ENCODE measurements around the gene TDRKH.

Gene TDRKH

DNA sequence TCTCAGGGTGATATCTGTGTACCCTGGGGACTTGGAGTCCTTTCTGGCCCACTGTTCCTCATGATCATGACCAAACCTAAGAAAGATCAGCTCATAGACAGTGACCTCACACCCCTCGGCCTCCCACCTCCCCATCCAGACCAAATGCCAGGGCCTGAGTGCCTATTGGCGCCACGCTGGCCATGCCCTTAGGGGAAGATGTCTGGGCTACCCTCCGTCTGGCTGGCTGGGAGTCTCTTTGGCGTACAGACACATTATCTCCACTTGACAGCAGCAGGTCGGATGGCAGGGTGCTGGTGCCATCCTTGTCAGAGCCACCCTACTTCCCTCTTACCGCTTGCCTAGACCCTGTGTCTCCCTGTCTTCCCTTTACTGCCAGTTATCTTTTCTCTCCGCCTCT is 32.9 kb upstream of the TDRKH start:
- no peak for DNase-seq (ENCODE audit: low spot score)

DNA sequence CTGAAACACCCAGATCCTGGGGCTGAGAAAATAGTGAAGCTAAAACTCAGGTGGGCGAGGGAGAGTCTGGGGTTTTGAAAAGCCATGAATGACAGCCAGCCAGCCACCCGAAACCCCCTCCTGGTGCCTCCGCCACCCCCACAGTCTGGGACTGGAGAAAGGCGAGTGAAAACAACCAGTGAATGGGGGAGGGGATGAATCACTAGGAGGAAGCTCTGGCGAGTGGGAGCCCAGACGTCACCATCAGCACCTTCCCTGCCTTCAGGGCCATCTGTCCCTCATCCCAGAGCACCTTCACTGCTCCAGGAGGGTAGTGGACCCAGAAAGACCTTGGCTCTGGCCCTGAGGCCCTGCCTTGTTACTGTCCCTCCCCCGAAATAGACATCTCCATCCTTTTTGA is 32.1 kb upstream of the TDRKH start:
- no peak for DNase-seq (ENCODE audit: low spot score)

DNA sequence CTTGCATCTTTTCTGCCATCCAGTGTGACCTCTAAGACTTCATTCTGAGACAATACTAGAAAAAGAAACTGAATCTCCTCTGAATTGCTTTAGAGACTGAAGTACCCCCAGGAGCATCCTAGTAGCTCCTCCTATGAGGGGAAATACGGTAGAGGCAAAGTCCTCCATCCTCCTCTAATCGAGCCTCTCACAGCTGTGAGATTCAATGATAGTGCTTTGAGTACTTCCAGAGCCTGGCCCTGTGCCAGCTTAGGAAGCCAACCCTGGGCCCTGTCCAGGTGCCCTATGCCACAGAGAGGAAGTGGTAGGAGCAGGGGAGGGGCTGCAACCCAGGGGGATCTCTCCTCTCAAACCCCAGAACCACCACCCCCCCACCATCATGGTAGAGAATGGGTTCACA is 30.6 kb upstream of the TDRKH start:
- no peak for DNase-seq (ENCODE audit: low spot score)

DNA sequence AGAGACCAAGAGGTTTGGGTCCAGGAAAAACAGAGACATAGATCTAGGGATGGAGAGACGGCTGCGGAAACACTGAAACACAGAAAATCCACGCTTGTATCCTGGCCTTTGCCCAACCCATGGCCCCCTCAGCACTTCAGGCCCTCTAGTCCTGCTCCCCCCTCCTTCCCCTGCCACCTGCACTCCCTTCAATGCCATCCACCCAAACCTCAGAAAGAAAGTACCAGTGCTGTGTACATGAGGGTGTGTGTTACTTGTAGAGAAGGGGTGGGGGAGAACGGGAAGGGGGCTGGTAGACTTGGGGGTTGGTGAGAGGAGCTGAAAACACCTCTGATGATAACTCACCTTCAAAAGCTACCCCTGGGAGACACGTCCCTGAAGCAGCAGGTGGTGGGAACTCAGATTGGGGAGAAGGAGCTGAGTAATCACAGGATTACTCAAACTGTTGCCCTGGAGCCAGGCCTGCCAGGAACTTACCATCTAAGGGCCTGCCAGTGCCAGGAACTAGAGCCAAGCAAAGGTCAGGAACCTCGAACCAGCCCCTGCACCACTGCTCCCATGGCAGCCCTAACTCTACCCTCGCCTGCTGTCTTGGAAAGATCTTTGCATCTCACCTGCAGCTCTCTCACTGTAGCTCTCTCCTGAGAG is 29.8 kb upstream of the TDRKH start:
- DNase-seq (ENCODE audit: low spot score) = no peak

DNA sequence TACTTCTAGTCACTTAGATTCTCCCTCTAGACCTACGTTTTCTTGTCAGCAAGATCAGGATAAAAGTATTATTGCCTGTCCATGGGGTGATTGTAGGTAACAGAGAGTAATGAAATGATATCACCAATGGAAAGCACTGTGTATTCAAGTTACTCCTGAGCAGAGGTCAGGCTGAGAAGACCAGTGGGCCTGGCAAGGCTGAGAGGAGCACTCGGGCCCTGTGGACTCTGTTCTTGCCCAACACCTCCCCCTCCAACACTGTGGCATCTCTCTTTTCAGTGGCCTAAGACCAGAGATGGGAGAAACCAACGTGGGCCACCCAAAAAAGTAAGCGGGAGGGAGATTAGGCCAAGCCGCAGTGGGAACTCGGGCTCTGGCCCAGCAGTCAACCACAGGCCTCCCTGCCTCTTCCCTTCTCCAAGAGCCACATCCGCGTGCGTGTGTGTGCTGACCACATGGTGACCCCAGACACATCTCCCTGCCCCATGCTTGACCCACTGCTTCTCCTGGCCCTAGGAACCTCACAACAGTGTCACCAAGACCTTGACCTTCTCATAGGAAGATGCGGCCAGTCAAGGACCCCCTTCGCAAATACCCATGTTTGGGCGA is 29.0 kb upstream of the TDRKH start:
- no peak for DNase-seq (ENCODE audit: low spot score)

DNA sequence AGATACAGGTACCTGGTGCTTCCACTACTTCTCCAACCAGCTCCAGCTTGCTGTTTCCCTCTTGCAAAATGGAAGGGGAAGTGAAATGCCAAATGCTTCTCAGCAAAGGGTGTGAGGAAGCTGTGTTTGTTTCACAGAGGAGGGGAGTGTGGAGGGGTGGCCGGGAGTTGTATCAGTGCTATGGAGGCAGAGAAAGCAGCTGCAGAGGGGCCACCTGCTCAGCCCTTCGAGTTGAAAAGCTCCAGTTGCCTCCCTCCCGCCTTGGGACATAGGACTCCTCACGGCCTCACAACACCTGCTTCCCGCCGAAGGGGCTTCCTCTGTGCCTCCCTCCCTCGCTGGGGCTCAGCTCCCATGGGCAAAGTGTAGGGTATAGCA is 27.0 kb upstream of the TDRKH start:
- DNase-seq (ENCODE audit: low spot score) = no peak

DNA sequence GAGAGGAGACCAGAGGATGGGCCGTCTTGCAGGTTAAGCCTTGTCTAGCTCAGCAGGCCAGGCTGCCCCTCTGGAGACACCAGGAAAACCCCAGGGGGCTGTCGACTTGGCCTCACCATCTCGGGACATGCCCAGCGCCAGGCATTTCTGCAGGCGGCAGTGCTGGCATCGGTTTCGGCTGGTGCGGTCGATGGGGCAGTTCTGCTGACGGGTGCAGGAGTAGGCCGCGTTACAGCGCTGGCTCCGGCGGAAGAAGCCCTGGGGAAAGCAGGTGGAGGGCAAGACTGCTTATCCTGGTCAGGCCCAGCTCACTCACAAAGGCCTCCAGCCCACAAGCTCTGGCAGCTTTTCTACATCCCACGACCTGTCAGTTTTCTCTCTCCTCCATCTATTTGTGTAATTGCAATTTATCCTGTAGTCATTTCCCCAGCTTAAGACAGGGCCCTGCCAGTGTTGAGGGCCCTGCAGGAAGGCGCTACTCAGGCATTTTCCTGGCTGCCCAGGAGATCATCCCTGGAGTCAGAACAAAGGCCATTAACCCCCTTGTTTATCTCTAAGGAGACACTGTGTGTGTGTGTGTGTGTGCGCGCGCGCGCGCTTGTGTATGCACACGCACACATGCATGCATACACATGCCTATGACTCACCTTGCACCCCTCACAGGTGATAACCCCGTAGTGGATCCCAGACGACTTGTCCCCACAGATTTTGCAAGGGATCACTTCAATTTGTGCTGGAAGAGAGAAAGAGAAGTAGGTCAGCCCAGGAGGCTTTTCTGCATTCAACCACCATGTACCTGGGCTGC is 26.4 kb upstream of the TDRKH start:
- DNase-seq (ENCODE audit: low spot score) = no peak

DNA sequence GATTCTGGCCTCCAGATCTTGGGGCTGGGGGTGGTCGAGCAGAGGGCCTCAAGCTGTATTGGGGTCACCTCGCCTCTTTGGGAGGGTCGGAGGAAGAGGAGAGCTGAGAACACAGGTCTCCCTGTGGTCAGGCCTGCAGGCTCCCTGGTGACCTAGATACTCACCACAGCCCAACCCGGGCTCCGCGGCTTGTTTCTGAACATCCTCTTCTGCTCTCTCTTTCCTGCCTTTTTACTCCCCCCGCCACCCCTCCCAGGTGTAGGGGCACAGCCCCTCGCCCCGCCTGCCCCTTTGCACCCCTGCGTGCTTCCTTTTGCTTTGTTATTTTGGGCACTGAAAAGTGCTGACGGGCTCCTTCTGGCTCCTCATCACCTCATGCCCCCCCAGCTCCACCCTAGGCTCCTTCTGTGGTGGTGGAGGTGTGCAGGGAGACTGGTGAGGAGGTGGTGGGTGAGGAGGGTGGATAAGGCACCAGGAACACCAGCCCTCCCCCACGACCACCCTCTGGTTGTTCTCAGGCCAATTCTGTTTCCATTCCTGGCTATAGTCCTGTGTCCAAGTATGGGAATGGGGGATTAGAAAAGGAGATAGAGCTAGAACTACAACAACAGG is 25.5 kb upstream of the TDRKH start:
- DNase-seq (ENCODE audit: low spot score) = no peak

DNA sequence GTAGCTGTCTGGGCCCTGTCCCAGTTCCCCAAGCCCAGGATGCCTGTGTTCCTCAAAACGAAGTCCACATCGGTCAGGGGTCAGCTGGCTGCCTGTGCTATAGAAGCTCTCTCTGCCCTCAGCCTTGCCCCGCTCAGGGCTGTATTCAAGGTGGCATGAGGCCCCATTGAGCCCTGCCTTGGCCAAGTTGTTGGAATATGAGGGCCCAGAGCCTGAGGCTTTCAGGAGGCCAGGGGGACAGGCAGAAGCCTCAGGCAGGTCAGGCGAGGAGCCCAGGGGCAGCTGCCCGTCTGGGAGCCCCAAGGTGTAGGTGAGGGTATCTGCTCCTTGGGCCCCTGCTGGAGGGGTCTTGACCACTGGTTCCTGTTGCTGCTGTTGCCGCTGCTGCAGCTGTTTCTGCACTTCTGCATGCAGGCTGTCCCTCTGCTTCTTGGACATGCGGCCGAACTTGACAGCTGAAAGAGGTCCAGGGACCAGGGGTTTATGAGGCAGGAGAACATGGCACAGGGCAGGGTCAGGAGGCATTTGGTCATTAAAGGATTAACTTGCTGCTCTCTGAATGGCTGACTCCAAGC is 24.8 kb upstream of the TDRKH start:
- DNase-seq (ENCODE audit: low spot score) = no peak

DNA sequence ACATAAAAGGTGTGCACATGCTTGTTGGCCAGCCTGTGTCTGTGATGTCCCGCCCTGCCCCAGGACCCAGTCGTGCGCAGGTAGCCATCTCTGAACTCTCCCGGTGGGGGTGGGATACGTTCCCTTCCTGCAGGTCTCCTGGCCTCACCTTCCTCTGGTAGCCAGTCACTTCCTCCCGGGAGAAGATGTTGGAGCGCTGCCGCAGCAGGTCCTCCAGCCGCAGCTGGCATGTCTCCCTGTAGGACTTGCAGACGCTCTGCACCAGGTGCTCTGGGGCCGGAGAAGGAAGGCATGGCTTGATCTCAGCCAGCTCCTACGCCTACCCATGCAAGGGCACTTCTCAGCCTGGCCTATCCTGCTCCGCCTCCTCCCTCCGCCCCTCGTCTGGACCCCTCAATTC is 24.1 kb upstream of the TDRKH start:
- DNase-seq (ENCODE audit: low spot score) = no peak

DNA sequence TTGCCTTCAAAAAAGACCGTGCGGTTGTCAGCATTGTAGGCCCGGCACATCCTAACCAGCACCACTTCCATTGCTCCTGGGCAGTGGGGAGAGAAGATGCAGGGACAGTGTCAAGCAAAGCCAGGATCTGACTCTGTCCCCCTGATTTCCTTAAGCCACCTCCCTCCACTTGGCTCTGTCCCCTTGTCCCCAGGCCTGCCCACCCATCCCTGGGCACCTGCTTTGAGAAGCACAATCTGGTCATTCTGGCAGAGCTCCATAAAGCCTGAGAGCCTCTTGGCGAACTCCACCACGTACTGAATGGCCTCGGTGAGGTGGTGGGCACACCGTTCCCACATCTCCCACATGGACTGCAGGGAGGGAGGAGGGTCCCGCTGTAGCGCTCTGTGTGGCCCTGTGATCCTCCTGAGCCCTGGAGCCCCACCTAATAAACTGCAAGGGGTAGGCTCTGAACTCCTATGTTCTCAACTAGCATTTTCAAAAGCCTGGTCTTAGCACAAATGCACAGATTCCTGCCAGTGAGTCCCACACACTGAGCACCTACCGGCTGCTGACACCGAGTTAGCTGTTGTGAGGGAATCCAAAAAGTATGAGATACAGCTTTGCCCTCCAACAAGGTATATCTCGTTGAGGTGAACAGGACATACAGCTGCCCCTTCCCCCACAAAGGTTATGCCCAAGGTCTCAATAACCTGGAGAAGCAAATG is 23.1 kb upstream of the TDRKH start:
- DNase-seq (ENCODE audit: low spot score) = no peak

DNA sequence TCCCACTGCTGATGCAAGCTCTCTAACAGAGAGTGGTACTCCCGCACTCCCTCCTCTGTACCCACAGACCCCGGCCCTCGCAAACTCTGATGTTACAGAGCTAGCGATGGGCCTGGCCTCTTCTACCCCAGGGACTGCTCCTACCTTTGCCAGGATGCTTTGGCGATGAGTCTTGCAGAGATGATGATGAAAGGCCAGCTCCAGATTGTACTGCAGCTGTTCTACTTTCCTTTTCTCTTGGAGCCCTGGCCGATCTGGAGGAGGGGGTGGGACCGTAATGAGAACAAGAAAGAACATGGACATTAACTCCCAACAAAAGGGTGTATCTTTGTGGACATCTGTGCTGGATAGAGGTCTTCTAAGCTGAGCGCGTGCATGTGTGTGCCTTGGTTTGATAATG is 20.9 kb upstream of the TDRKH start:
- no peak for DNase-seq (ENCODE audit: low spot score)

DNA sequence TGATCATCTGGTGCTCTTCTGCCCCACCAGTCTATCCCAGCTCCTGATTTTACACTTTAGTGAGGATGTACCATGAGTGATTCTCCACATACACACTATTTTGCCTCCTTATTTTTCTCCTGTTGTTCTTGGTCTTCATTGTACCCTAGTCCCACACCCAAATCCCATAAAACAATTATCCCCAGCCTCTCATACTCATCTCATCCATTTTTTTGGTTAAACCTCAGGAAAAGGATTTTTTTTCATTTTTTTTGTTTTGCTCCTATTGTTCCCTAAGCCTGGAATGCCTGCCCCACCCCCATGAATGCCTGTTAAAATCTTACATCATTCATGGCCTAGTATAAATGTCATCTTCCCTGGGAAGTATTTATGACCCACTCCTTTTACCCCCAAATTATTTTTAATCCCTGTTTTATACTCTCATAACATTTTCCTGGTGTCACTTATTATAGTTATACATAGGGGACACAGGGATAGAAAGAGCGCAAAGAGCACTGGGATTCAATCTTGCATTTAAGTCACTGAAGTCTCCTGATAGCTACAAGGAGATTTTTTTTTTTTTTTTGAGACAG is 19.8 kb upstream of the TDRKH start:
- no peak for DNase-seq (ENCODE audit: low spot score)

DNA sequence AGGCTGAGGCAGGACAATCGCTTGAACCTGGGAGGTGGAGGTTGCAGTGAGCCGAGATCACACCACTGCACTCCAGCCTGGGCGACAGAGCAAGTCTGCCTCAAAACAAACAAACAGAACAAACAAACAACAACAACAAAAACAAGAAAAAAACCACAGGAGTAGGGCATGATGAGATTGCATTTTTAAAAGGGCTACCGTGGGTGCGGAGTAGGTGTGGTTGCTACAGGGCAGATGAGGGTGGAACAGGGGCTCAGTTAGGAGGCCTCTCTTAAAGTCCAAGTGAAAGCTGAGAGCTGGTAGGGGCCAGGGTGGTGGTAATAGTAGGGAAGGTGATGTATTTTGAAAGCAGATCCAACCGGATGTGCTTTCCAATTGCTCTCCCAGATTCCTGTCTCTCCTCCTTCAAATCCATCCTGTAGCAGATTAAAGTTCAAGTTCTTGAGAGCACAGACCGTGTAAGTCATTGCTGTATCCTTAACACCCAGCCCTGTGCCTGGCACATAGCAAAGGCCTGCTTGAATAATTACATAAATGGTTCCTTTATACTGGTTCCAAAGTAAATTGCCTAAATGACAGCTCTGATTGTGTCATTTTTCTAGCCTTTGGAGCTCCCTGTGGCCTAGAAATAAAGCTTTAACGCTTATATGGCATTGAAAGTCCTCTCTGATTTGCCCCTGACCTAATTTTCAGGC is 19.1 kb upstream of the TDRKH start:
- peak; percentile 57 for DNase-seq (ENCODE audit: low spot score)

DNA sequence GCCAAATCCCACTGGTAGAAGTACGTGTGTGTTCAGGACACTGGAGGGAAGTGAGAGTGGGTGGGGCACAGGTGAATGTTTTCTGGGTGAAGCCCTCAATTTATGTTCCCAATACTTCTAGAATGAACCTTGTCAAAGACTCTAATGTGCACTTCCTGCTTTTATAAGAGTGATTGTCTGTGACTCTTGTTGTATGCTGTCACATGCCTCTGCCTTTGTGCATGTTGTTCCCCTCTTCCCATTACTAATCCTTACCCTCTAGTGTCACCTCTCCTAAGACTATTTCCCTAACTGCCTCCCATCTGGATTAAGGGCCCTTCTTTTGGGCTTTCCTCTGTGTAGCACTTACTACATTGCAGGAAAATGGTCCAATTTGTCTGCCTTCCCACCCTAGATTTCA is 17.5 kb upstream of the TDRKH start:
- DNase-seq (ENCODE audit: low spot score) = no peak

DNA sequence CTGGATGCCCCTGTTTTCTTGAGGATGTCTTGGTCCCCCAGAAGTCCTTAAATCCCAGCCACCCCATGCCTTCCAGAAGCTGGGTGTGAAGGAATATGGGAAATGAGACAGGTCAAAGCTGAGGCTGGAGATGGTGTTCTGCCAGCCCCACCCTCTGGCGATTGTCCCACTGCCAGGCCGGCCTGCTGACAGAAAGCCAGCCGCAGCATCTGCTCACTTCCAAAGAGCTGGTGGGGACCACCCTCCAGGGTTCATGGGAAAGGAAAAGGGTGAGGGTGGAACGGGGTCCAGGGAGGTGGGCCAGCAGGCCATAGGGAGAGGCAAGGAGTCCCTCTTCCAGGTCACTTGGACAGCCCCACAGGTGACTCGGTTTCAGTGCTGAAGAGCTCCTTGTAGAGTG is 16.8 kb upstream of the TDRKH start:
- DNase-seq (ENCODE audit: low spot score) = no peak

DNA sequence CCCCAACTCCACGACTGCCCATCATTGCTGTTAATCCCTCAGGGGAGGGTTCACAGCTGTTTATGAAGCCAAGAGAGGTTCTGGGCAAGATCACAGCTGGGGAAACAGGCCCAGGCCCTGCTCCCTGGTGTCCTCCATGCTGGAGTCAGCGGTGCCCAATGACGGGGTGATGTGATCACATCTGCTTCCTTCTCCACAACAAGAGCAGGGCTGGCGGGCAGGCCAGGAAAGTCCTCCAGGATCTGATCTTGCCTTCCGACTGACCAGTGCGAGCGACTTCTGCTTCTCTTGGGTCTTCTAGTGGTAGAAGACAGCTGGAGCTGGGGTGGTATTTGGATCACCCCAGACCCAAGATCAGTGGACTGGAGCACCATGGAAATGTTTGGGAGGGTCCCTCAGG is 15.9 kb upstream of the TDRKH start:
- no peak for DNase-seq (ENCODE audit: low spot score)

DNA sequence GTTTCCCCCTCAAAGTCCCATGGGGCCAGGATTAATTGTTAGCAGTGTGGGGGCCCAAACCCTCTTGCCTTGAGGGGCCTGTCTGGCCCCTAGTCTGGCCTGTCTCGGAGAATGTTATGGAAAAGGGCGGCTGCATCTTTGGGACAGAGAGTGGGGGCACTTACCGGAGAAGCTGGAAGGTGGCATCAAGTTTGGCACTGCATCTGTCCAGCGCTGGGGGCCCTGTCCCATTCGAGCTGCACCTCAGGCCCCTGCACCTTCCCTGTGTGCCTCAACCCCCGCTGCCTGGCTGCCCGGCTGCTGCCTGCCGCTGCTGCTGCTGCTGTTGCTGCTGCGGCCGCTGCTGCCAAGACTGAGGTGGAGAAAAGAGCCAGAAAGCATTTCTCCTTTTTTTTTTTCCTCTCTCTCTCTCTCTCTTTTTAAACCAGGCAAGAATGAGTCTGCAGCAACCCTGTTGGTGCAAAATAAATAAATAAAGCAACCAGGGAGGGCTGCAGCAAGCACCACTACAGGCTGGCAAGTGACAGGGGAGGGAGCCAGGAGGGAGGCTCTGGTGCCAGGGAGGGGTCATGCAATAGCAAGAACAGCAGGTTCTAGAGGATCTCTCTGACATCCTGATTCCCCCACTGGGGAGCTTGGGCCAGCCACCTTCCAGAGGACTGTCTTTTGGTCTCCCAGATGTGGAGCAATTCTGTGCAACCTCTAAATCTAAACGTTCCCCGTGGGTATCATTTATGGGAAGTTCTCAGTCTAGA is 14.9 kb upstream of the TDRKH start, which contains the start of gene LINGO4:
Gene LINGO4, minus strand, starts transcription at position 354 of the 755 bp plus-strand sequence. CDS start 2,715 bp downstream, outside the sequence.
- DNase-seq (ENCODE audit: low spot score) = no peak

DNA sequence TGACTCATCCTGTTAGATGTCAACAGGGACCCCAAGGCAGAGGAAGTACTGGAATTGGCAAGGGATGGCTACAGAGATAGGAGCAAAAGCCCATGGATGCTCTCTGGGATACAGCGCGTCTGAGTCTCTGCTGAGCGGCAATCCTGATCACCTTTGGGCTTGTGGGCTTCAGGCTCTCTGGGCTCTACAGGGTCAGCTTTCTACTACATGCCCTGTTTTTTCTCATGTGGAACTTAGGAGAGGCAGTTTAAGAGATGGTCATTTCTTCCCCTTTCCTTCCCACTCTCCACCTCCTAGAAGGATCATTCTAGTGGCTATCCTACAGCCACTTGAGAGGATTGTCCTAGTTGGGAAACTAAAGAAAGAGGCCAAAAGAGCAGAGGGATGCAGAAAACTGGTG is 13.6 kb upstream of the TDRKH start:
- no peak for DNase-seq (ENCODE audit: low spot score)

DNA sequence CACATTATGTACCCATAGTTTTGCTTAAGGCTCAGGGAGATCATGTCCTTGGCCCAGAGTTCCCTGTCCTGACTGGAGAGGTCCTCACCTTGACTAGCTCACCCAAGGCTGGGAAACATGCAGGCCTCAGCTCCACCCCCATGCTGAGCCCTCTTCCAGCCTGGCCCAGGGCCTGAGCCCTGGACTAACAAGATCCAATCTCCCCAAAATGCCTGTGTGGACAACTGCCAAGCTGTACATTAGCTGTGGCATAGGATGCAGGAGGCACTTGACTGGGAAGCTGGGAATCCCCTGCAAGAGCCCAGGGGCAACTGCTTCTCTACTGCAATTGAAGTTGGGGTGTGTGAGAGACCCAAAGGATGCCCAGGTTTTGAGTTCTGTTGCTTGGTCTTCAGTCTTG is 12.9 kb upstream of the TDRKH start:
- DNase-seq (ENCODE audit: low spot score) = no peak
